Measurements from ENCODE around the gene WFDC8. TPM values are rescaled to one million over a fixed set of nuclear protein-coding genes. Genes with fewer than 3 reads are reported as not detected.

WFDC8 gene
- total RNA-seq, 3 donors from 2014 or later, result not detected

DNA sequence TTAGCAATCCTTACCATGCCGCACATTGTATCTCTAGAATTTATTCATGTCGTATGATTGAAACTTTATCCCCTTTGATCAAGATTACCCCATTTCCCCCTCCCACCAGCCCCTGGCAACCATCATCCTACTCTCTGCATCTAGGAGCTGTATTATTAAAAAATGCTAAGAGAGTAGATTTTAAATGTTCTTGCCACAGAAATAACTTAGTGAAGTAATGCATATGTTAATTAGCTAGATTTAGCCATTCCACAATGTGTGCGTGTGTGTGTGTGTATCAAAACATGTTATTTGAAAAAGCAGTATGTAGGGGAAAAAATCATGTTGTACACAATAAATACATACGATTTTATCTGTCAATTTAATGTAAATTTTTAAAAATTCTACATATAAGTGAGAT, 51.8 kb downstream of the WFDC8 start:
- H3K27me3 Mint-ChIP-seq (ENCODE audit: low read depth), result peaks cover 31% of the 10 kb centered on the region
- no peaks in the 10 kb centered on the region for H3K9me3 Mint-ChIP-seq
- ATAC-seq, result no peak
- no peaks in the 10 kb centered on the region for H3K36me3 Mint-ChIP-seq (ENCODE audit: insufficient read depth)
- no peak for DNase-seq
- no peaks in the 10 kb centered on the region for H3K4me1 Mint-ChIP-seq (ENCODE audit: low read depth)
- H3K4me3 Mint-ChIP-seq, result no peak overlapping the region

- Mint-ChIP-seq H3K9me3 (no peaks in the 10 kb centered on the region), H3K27me3 (ENCODE audit: low read depth) (peaks cover 31% of the 10 kb centered on the region), H3K4me1 (ENCODE audit: low read depth) (no peaks in the 10 kb centered on the region), H3K4me3 (no peak overlapping the region), H3K36me3 (ENCODE audit: insufficient read depth) (no peaks in the 10 kb centered on the region)
- ATAC-seq (no peak), DNase-seq (no peak)
These were observed 55.3 kb downstream of the WFDC8 start for GRCh38 chr20:45523821-45524220.

GRCh38 chr20:45518282-45518681, 60.8 kb downstream of the WFDC8 start:
- ATAC-seq, result no peak
- Mint-ChIP-seq H3K36me3 (ENCODE audit: insufficient read depth) (no peaks in the 10 kb centered on the region), H3K27me3 (ENCODE audit: low read depth) (peaks cover 25% of the 10 kb centered on the region), H3K9me3 (no peaks in the 10 kb centered on the region), H3K4me3 (no peak overlapping the region), H3K4me1 (ENCODE audit: low read depth) (no peaks in the 10 kb centered on the region)
- no peak for DNase-seq

GRCh38 chr20:45515147-45515913, 63.8 kb downstream of the WFDC8 start, which contains the start of gene SPINT3:
Gene SPINT3, minus strand, starts transcription at chr20:45515622. Its CDS starts 14 bp downstream, at chr20:45515608.
- no peak for ATAC-seq
- H3K4me3 Mint-ChIP-seq, result no peak within 1 kb of the TSS
- no peaks in the 10 kb centered on the region for H3K9me3 Mint-ChIP-seq
- H3K36me3 Mint-ChIP-seq (ENCODE audit: insufficient read depth), result no peaks in the 10 kb centered on the region
- peaks cover 25% of the 10 kb centered on the region for H3K27me3 Mint-ChIP-seq (ENCODE audit: low read depth)
- DNase-seq, result no peak
- no peaks in the 10 kb centered on the region for H3K4me1 Mint-ChIP-seq (ENCODE audit: low read depth)

DNA sequence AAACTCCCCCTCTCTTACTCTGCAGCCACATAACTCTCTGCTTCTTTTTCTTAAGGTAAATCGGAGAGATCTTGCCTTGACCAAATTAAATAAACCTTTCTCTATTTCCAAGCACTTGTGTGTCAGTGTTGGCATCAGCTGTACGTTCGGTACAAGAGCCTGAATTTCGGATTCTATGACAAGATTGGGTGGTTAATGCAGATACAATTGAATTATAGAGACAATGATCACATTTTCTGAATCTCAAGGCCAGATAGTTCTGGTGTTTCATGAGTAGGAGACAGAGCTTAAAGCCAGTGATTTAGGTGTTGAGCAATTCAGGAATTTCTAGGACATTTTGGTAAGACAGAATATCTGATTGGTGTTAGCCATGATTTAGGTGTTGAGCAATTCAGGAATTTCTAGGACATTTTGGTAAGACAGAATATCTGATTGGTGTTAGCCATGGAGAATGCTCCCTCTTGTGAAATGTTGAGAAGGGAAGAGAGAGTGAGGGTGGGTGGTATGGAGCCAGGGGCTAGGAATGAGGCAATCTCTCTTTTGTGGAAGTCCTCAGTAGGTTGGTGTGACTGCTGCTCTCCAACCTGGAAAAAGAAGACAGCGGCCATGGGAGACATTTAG, 68.7 kb downstream of the WFDC8 start:
- Mint-ChIP-seq H3K27me3 (ENCODE audit: low read depth) (peaks cover 32% of the 10 kb centered on the region), H3K4me1 (ENCODE audit: low read depth) (no peaks in the 10 kb centered on the region), H3K4me3 (no peak overlapping the region), H3K9me3 (no peaks in the 10 kb centered on the region), H3K36me3 (ENCODE audit: insufficient read depth) (no peaks in the 10 kb centered on the region)
- DNase-seq (no peak), ATAC-seq (no peak)

DNA sequence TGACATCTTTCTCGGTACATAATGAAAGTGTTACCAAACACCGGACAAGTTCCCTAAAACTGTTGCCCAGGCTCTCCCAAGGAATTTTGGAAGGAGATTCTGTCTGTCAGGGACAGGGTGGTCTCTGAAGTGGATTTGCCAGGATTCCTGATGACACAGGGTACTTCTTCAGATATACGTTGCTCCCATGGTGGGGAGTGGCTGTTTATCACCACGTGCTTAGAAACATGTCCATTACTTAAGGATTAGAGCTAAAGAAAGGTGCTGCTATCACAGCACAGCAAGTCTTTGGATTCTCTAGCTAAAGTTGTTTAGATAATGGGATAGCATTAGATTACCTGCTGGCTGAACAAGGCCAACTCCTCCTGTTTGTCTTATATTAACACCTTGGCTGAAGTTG, 70.0 kb downstream of the WFDC8 start:
- Mint-ChIP-seq H3K9me3 (no peaks in the 10 kb centered on the region), H3K4me1 (ENCODE audit: low read depth) (no peaks in the 10 kb centered on the region)
- ATAC-seq, result no peak

DNA sequence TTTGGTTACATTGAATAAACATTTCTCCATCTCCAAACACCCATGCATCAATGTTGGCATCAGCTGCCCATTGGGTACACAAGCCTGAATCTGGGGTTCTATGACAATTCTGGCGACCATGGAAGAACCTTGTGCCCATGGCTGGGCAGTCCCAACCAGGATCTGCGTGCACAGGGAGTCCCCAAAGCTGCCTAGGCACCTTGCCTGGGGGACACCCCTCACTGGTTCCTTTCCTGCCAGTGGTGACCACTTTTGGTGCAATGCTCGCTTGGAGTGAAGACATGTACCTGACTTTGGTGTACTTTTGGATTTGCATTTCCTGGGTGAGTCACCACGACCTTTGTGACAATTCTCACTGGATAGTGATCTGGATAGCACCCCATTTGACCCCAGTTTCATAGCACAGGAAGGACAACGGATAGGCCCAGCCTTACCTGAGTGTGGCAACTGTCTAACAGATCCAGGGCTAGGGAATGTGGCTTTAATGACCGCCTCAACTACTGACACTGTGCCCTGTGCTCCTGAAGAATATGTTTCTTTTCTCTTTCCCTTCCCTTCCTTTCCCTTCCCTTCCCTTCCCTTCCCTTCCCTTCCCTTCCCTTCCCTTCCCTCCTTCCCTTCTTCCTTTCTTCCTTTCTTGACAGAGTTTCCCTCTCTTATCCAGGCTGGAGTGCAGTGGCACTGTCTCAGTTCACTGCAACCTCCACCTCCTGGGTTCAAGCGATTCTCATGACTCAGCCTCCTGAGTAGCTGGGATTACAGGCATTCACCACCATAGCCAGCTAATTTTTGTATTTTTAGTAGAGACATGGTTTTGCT, 70.8 kb downstream of the WFDC8 start:
- Mint-ChIP-seq H3K36me3 (ENCODE audit: insufficient read depth) (no peaks in the 10 kb centered on the region), H3K9me3 (no peaks in the 10 kb centered on the region), H3K4me3 (no peak overlapping the region), H3K4me1 (ENCODE audit: low read depth) (no peaks in the 10 kb centered on the region), H3K27me3 (ENCODE audit: low read depth) (peaks cover 36% of the 10 kb centered on the region)
- ATAC-seq, result no peak
- no peak for DNase-seq

More for the DNA sequence above, 70.0 kb downstream of the WFDC8 start:
- Mint-ChIP-seq H3K27me3 (ENCODE audit: low read depth) (peaks cover 34% of the 10 kb centered on the region), H3K36me3 (ENCODE audit: insufficient read depth) (no peaks in the 10 kb centered on the region), H3K4me3 (no peak overlapping the region)
- DNase-seq, result no peak

DNA sequence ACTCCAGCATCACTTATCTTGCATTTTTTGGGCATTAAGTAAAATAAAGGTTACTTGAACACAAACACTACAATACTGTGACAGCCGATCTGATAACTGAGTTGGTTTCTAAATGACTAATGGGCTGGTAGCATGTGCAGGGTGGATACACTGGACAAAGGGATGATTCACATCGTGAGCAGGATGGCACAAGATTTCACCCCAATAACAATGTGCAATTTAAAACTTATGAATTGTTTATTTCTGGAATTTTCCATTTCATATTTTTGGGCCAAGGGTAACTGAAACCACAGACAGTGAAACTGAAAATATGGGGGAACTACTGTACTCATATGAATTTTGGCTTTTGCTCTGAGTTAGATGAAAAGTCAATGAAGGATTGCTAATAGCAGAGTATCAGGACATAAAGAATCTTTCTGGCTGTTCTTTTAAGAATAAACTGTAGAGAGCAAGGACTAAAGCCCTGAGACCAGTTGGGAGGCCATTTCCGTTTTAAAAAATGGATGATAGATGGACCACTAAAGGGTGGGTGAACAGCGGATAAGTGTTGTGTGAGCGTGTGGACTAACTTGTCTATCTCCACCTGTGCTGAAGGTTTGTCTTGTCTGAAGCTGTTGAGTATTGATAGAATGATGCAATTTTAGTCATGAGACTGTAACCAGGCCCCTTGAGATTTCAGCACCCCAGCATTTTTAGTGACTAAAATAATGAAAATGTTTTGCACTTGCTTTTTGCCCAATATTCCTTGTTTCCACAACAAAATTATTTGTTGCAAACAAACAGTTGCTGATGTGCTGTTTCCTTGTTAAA, 71.9 kb downstream of the WFDC8 start:
- Mint-ChIP-seq H3K9me3 (no peaks in the 10 kb centered on the region), H3K4me1 (ENCODE audit: low read depth) (no peaks in the 10 kb centered on the region)
- DNase-seq, result no peak

DNA sequence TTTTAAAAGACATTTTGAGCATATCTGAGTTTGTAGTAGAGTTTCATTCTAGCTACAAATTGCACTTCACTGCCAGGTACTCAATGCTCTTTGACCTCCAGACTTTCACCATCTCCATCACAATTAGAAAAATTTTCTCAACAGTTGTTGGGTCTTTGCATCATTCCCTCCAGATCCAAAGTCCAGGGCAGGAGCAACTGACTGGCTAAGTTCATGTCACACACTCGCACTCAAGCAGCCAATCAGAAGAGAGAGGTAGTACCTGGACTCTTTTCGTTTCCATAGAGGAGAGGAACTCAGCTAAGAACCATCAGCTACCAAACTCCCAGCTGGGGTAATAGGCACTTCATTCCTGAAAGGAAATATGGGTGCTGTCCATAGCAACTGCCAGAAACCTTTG, 72.7 kb downstream of the WFDC8 start:
- Mint-ChIP-seq H3K4me1 (ENCODE audit: low read depth) (no peaks in the 10 kb centered on the region), H3K36me3 (ENCODE audit: insufficient read depth) (no peaks in the 10 kb centered on the region), H3K27me3 (ENCODE audit: low read depth) (peaks cover 31% of the 10 kb centered on the region), H3K4me3 (no peak overlapping the region), H3K9me3 (no peaks in the 10 kb centered on the region)
- no peak for DNase-seq
- ATAC-seq, result no peak

More for the DNA sequence above, 71.9 kb downstream of the WFDC8 start:
- peak; percentile 35 to 53 for ATAC-seq
- H3K4me3 Mint-ChIP-seq, result no peak overlapping the region
- H3K27me3 Mint-ChIP-seq (ENCODE audit: low read depth), result peaks cover 31% of the 10 kb centered on the region
- H3K36me3 Mint-ChIP-seq (ENCODE audit: insufficient read depth), result no peaks in the 10 kb centered on the region

GRCh38 chr20:45503403-45503802, 75.7 kb downstream of the WFDC8 start:
- no peaks in the 10 kb centered on the region for H3K4me1 Mint-ChIP-seq (ENCODE audit: low read depth)
- no peaks in the 10 kb centered on the region for H3K36me3 Mint-ChIP-seq (ENCODE audit: insufficient read depth)
- no peaks in the 10 kb centered on the region for H3K9me3 Mint-ChIP-seq
- H3K27me3 Mint-ChIP-seq (ENCODE audit: low read depth), result peaks cover 40% of the 10 kb centered on the region
- ATAC-seq (no peak), DNase-seq (no peak)
- no peak overlapping the region for H3K4me3 Mint-ChIP-seq

GRCh38 chr20:45502561-45502960, 76.5 kb downstream of the WFDC8 start:
- no peak for ATAC-seq
- H3K4me3 Mint-ChIP-seq, result no peak overlapping the region
- H3K4me1 Mint-ChIP-seq (ENCODE audit: low read depth), result no peaks in the 10 kb centered on the region
- peaks cover 43% of the 10 kb centered on the region for H3K27me3 Mint-ChIP-seq (ENCODE audit: low read depth)
- H3K36me3 Mint-ChIP-seq (ENCODE audit: insufficient read depth), result no peaks in the 10 kb centered on the region
- no peaks in the 10 kb centered on the region for H3K9me3 Mint-ChIP-seq
- no peak for DNase-seq

All from activated T-cell treated with anti-CD3 and anti-CD28 coated beads, Interleukin-2, amount 50 U/mL, for 4 hours (primary cell).